GM12878 (cell line): ENCODE results near the gene ADGRG1. TPM values are rescaled to one million over a fixed set of nuclear protein-coding genes. Genes with fewer than 3 reads are reported as not detected.

ENCODE experiments used
- ATAC-seq: fragments of 200-7000 bp; cut with Tn5 transposase; 3 replicates; pipeline ENCODE4 v1.9.1; 2020; ENCODE audit warnings: mild to moderate bottlenecking, moderate library complexity
- BruUV-seq: library from RNA; stranded (reverse); fragments of 400-500 nt; replicated peaks from 2 replicates; lab custom pipeline; 2021; lab: Mats Ljungman, UMichigan
- CTCF ChIA-PET: fragments of 300-600 bp; sonication (Branson Sonifier 250); formaldehyde crosslinking; extraction: SDS; loops from one replicate; lab custom pipeline; 2021; ENCODE audit warnings: inconsistent platforms; lab: Yijun Ruan, JAX
- POLR2A ChIA-PET: fragments of 350-600 bp; formaldehyde crosslinking; extraction: SDS; loops from one replicate; lab custom pipeline; 2021; ENCODE audit warnings: inconsistent platforms; lab: Charles Lee
- RAD21 ChIA-PET: fragments of 300-600 bp; sonication (Branson Sonifier 250); formaldehyde crosslinking; loops from one replicate; lab custom pipeline; 2023; ENCODE audit warnings: antibody characterized with exemption; ENCODE audit not compliant: unreplicated experiment; lab: Charles Lee
- SMC1A ChIA-PET: fragments of 300-600 bp; sonication (Branson Sonifier 250); formaldehyde crosslinking; loops from one replicate; lab custom pipeline; 2023; ENCODE audit not compliant: unreplicated experiment, uncharacterized antibody; lab: Charles Lee
- DNase-seq: peaks from one replicate; pipeline ENCODE4 v3.0.0-alpha.2; 2011; ENCODE audit warnings: low read depth, low spot score
- FAIRE-seq: peaks from 3 replicates; lab custom pipeline; 2011; peaks lifted over from hg19 to GRCh38; lab: Jason Lieb, UNC
- H2AFZ ChIP-seq: 2 replicates; pipeline ENCODE4 v1.6.0; 2011; ENCODE audit warnings: low read depth, low read length, control low read depth; ENCODE audit not compliant: control insufficient read depth
- H3K27ac ChIP-seq: 2 replicates; pipeline ENCODE4 v1.5.1; 2011; ENCODE audit warnings: control low read depth; ENCODE audit not compliant: control insufficient read depth, insufficient read depth
- H3K27me3 ChIP-seq, 2 experiments: replicated peaks in 1 of 2; 2 replicates each; pipeline versions ENCODE4 v1.6.0 to v1.6.1; 2011; ENCODE audit warnings: low read length in 1 of 2; ENCODE audit not compliant: control insufficient read depth in 2 of 2, insufficient read depth in 2 of 2
- H3K36me3 ChIP-seq, 2 experiments: 2 replicates each; pipeline ENCODE4 v1.5.1; 2011; ENCODE audit warnings: low read length in 1 of 2; ENCODE audit not compliant: control insufficient read depth in 2 of 2, insufficient read depth in 2 of 2
- H3K4me1 ChIP-seq: 2 replicates; pipeline ENCODE4 v1.6.1; 2011; ENCODE audit warnings: mild to moderate bottlenecking, low read length, moderate library complexity, mixed read lengths; ENCODE audit not compliant: control insufficient read depth, insufficient read depth
- H3K4me2 ChIP-seq: 2 replicates; pipeline ENCODE4 v1.6.0; 2011; ENCODE audit warnings: control low read depth; ENCODE audit not compliant: control insufficient read depth, insufficient read depth
- H3K4me3 ChIP-seq: fragments of 200-600 bp; sonication (generic); 2 replicates; pipeline ENCODE4 v1.5.1; 2016
- H3K79me2 ChIP-seq: 2 replicates; pipeline ENCODE4 v1.6.0; 2011; ENCODE audit warnings: low read length; ENCODE audit not compliant: control insufficient read depth, insufficient read depth
- H3K9ac ChIP-seq: 2 replicates; pipeline ENCODE4 v1.8.0; 2011; ENCODE audit warnings: low read length, control low read depth, mixed read lengths; ENCODE audit not compliant: control insufficient read depth, insufficient read depth
- H3K9me3 ChIP-seq: replicated peaks from 3 replicates; pipeline ENCODE4 v1.5.1; 2011; ENCODE audit warnings: mild to moderate bottlenecking, low read length; ENCODE audit not compliant: control insufficient read depth, insufficient read depth
- H4K20me1 ChIP-seq: 2 replicates; pipeline ENCODE4 v1.6.0; 2011; ENCODE audit not compliant: control insufficient read depth, insufficient read depth
- BCL3 ChIP-seq: IDR thresholded peaks from 2 replicates; pipeline ENCODE4 v1.6.1; 2011; ENCODE audit warnings: borderline replicate concordance, low read depth, mild to moderate bottlenecking, moderate library complexity, low read length; ENCODE audit not compliant: insufficient read depth, poor library complexity, severe bottlenecking
- MTA2 ChIP-seq: fragments of 450-650 bp; IDR thresholded peaks from 2 replicates; pipeline ENCODE4 v1.6.1; 2016; ENCODE audit warnings: low read depth, mild to moderate bottlenecking, moderate library complexity
- NR2C1 ChIP-seq: fragments of 450-650 bp; IDR thresholded peaks from 2 replicates; pipeline ENCODE4 v1.6.1; 2017; ENCODE audit warnings: antibody characterized with exemption, mild to moderate bottlenecking, moderate library complexity
- NR2F1 ChIP-seq: fragments of 450-650 bp; conservative IDR thresholded peaks from 2 replicates; pipeline ENCODE4 v1.6.1; 2017; ENCODE audit warnings: mild to moderate bottlenecking
- SMAD5 ChIP-seq: IDR thresholded peaks from 2 replicates; pipeline ENCODE4 v1.6.1; 2016; ENCODE audit warnings: antibody characterized with exemption, low read depth
- SMC3 ChIP-seq: IDR thresholded peaks from 2 replicates; pipeline ENCODE4 v1.6.1; 2011; ENCODE audit warnings: low read length, improper control_type of control experiment, borderline replicate concordance
- TCF3 ChIP-seq: IDR thresholded peaks from 2 replicates; pipeline ENCODE4 v1.6.1; 2012; ENCODE audit warnings: low read depth, mild to moderate bottlenecking, low read length, borderline replicate concordance; ENCODE audit not compliant: insufficient read depth
- ZNF622 ChIP-seq: fragments of 450-650 bp; IDR thresholded peaks from 2 replicates; pipeline ENCODE4 v1.6.1; 2017; ENCODE audit warnings: mild to moderate bottlenecking, inconsistent platforms
- WGBS: methylation state at CpG from one replicate; pipeline ENCODE4 v1.1.6; 2016; ENCODE audit warnings: low lambda C conversion rate; ENCODE audit not compliant: insufficient replicate concordance, insufficient coverage; ENCODE audit errors: missing lambda C conversion rate; 5-methylcytosine and 5-hydroxymethylcytosine counted together
- in situ Hi-C: fragments of 300-500 bp; cut with MboI; formaldehyde crosslinking; loops from 9 replicates; pipeline ENCODE4 v1.14.3; 2018; ENCODE audit warnings: mixed read lengths
- intact Hi-C: fragments of 100-400 bp; cut with micrococcal nuclease; formaldehyde crosslinking; loops from one replicate; pipeline ENCODE4 v1.14.2; 2022; ENCODE audit not compliant: unreplicated experiment
- polyA plus RNA-seq, 11 experiments: library from polyadenylated mRNA; depleted of rRNA in 4 of 11; unstranded in 6 of 11; stranded (reverse) in 5 of 11; fragments of >200 nt; fragmentation: Nextera tagmentation in 4 of 11; fragmentation: Illumina TruSeq in 1 of 11; extraction: Ambion mirVana in 4 of 11; extraction: Trizol in 1 of 11; gene quantifications; 1 replicate in 1 of 11; 2 replicates in 10 of 11; pipeline versions ENCODE4 v1.2.1 to v1.2.3, GENCODE V29; 2011 to 2016; ENCODE audit warnings: inconsistent platforms in 2 of 11, missing spikeins in 2 of 11, low read depth in 1 of 11
- total RNA-seq, 4 experiments: library from RNA; depleted of rRNA in 3 of 4; stranded (reverse); fragments of >200 nt in 3 of 4; fragmentation: Illumina TruSeq in 1 of 4; extraction: Trizol in 1 of 4; gene quantifications; 2 replicates each; pipeline versions ENCODE4 v1.2.1 to v1.2.3, GENCODE V29; 2013 to 2021

ADGRG1 gene
- total and polyA plus RNA-seq, 10 of the 15 experiments (the other 5 are each of a cell fraction or from before 2014, with no cell fraction given), result 0.07 to 2.0 (median 0.75) TPM

DNA sequence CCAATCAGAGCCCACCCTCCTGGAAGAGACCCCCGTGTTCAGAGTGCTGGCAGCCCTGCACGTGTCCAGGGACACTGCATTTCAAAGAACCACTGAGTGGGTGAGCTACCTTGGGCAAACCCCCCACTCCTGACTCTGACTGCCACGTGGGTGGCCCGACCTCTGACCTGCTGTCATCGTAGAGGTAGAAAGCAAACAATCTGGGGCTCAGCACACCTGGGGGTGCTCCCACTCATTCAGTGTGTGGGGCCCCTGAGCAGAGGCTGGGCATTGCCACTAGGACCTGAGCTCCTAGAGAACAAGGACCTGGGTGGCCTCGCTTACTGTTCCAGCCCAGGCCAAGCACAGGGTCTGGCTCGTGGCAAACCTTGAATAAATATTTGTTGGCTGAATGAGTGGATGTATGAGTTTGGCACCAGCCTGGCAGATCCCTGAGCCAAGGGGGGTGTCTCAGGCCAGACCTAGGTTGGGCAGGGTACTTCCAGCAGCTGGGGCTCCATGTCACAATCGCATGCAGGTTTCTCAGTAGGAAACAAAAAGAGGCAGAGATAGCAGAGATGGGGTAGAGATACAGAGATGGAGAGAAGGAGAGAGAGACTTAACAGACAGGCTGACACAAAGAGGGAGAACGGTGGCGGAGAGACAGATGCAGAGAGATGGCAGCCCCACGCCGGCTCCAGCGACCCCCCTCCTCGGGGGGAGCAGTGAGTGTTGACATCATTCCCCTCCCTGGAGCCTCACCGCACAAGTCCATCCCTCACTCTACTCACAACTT, 60.7 kb downstream of the ADGRG1 start:
- ATAC-seq, result peak; percentile 13; the same call in 2 of the 3 replicates
- Histone ChIP-seq H3K4me2 (peak overlapping the region; percentile 10; the same call in 1 of the 2 replicates), H3K4me3 (no peak overlapping the region), H2AFZ (peak overlapping the region; percentile 75), H3K9me3 (no peaks in the 10 kb centered on the region), H4K20me1 (no peaks in the 10 kb centered on the region), H3K9ac (no peak overlapping the region; the same call in 1 of the 2 replicates), H3K27me3 (no peaks in the 10 kb centered on the region), H3K27ac (peak overlapping the region; percentile 33), H3K4me1 (peaks cover 17% of the 10 kb centered on the region), H3K36me3 (no peaks in the 10 kb centered on the region)
- WGBS, result 35% methylated on average over 15 of the region's 15 CpGs
- no peak for DNase-seq
- ChIA-PET POLR2A (interaction anchor here (2.6 kb wide), 1 partner anchor 46 kb away, joined by 10 read pairs; the partner anchor contains the start of gene KATNB1), CTCF (interaction anchor here (0.7 to 1.1 kb wide), 2 partner anchors 31 to 40 kb away, joined by 3 read pairs; no protein-coding TSS in a partner anchor), RAD21 (interaction anchor here (0.9 to 1.3 kb wide), 2 partner anchors 79 to 80 kb away, joined by 3 read pairs; no protein-coding TSS in a partner anchor)
- in situ Hi-C loops, result no loop called here
- BruUV-seq, result no TSS peak
- FAIRE-seq, result no peak
- 0 out of 2 replicates have a peak, but pooled peaks have one; percentile 34 for TF ChIP-seq NR2C1
- no peak for TF ChIP-seq TCF3
- no peak for TF ChIP-seq SMC3
- no peak for TF ChIP-seq MTA2
- no peak for TF ChIP-seq BCL3
- no peak for TF ChIP-seq ZNF622
- TF ChIP-seq NR2F1, result peak; percentile 60
- no peak for TF ChIP-seq SMAD5
- TF ChIP-seq, all 136 proteins: peak for 2
- SMC1A ChIA-PET, result interaction anchor here (1.1 to 1.8 kb wide), 2 partner anchors 10 to 143 kb away, joined by 3 to 7 read pairs; no protein-coding TSS in a partner anchor
- no peaks in the 10 kb centered on the region for H3K79me2 ChIP-seq
- intact Hi-C loops, result no loop called here
